Endothelial cell of umbilical vein (primary cell): ENCODE data around the gene KRT1. TPM values are rescaled to one million over a fixed set of nuclear protein-coding genes. Genes with fewer than 3 reads are reported as not detected.

Source experiments
- BruUV-seq: library from RNA; stranded (reverse); fragments of 400-500 nt; replicated peaks from 2 replicates; lab custom pipeline; 2021; lab: Mats Ljungman, UMichigan
- CTCF ChIA-PET: fragments of 300-600, 350-600 bp; sonication (Branson Sonifier 250); formaldehyde crosslinking; loops from one replicate; lab custom pipeline; 2021; ENCODE audit warnings: antibody characterized with exemption, inconsistent platforms; lab: Charles Lee
- POLR2A ChIA-PET: fragments of 300-600, 350-600 bp; sonication (Branson Sonifier 250); formaldehyde crosslinking; loops from one replicate; lab custom pipeline; 2021; ENCODE audit warnings: antibody characterized with exemption, inconsistent platforms; lab: Charles Lee
- DNase-seq: peaks from one replicate; pipeline ENCODE4 v3.0.0-alpha.2; 2011; ENCODE audit warnings: low read depth, low spot score
- FAIRE-seq: peaks from 2 replicates; lab custom pipeline; 2011; peaks lifted over from hg19 to GRCh38; lab: Jason Lieb, UNC
- H2AFZ ChIP-seq: 2 replicates; pipeline ENCODE4 v1.6.0; 2012; ENCODE audit warnings: low read depth, low read length, control low read depth, inconsistent platforms
- H3K27ac ChIP-seq: 2 replicates; pipeline ENCODE4 v1.5.1; 2011; ENCODE audit warnings: low read depth, mild to moderate bottlenecking, control low read depth, low read length, moderate library complexity; ENCODE audit not compliant: insufficient read depth
- H3K27me3 ChIP-seq, 2 experiments: 2 replicates each; pipeline versions ENCODE4 v1.6.0 to v1.6.1; 2011; ENCODE audit warnings: low read length in 2 of 2, mixed read lengths in 1 of 2; ENCODE audit not compliant: control insufficient read depth in 2 of 2, insufficient read depth in 2 of 2
- H3K36me3 ChIP-seq, 2 experiments: 2 replicates in 1 of 2; 3 replicates in 1 of 2; pipeline ENCODE4 v1.5.1; 2011; ENCODE audit warnings: low read length in 2 of 2, mild to moderate bottlenecking in 1 of 2, moderate library complexity in 1 of 2; ENCODE audit not compliant: control insufficient read depth in 2 of 2, insufficient read depth in 2 of 2; ENCODE audit errors: extremely low read depth in 1 of 2
- H3K4me1 ChIP-seq: 3 replicates; pipeline ENCODE4 v1.5.1; 2011; ENCODE audit warnings: mild to moderate bottlenecking, low read length; ENCODE audit not compliant: control insufficient read depth, insufficient read depth; ENCODE audit errors: extremely low read depth
- H3K4me2 ChIP-seq: 2 replicates; pipeline ENCODE4 v1.6.1; 2011; ENCODE audit warnings: low read length, control low read depth, mixed read lengths; ENCODE audit not compliant: insufficient read depth
- H3K4me3 ChIP-seq, 3 experiments: fragments of 200-600 bp in 1 of 3; sonication (generic), shearing (Covaris generic) in 1 of 3; replicated peaks in 1 of 3; 2 replicates each; pipeline ENCODE4 v1.5.1; 2011 to 2016; ENCODE audit warnings: control low read depth in 3 of 3, low read length in 3 of 3, mild to moderate bottlenecking in 2 of 3, inconsistent platforms in 1 of 3, low read depth in 1 of 3, moderate library complexity in 1 of 3; ENCODE audit not compliant: insufficient read depth in 1 of 3
- H3K79me2 ChIP-seq: 2 replicates; pipeline ENCODE4 v1.6.0; 2012; ENCODE audit warnings: low read length, inconsistent platforms; ENCODE audit not compliant: control insufficient read depth, insufficient read depth
- H3K9ac ChIP-seq: replicated peaks from 2 replicates; pipeline ENCODE3; 2011; ENCODE audit warnings: low read length, control low read depth; ENCODE audit not compliant: insufficient read depth; ENCODE audit errors: extremely low read depth
- H3K9me1 ChIP-seq: replicated peaks from 3 replicates; pipeline ENCODE4 v1.6.0; 2011; ENCODE audit warnings: mild to moderate bottlenecking, low read length; ENCODE audit not compliant: control insufficient read depth, insufficient read depth; ENCODE audit errors: extremely low read depth
- H3K9me3 ChIP-seq: replicated peaks from 2 replicates; pipeline ENCODE4 v1.5.1; 2012; ENCODE audit warnings: low read length, inconsistent platforms; ENCODE audit not compliant: control insufficient read depth, insufficient read depth
- H4K20me1 ChIP-seq: replicated peaks from 2 replicates; pipeline ENCODE3; 2011; ENCODE audit warnings: mild to moderate bottlenecking, low read length; ENCODE audit not compliant: control insufficient read depth, insufficient read depth; ENCODE audit errors: extremely low read depth
- EZH2 ChIP-seq: IDR thresholded peaks from 2 replicates; pipeline ENCODE4 v1.6.1; 2012; ENCODE audit warnings: borderline replicate concordance, low read depth, mild to moderate bottlenecking, moderate library complexity, low read length, inconsistent platforms; ENCODE audit not compliant: severe bottlenecking
- FOS ChIP-seq: IDR thresholded peaks from 2 replicates; pipeline ENCODE4 v1.6.1; 2011; ENCODE audit warnings: mild to moderate bottlenecking, low read length, moderate library complexity, borderline replicate concordance; ENCODE audit not compliant: insufficient read depth
- GATA2 ChIP-seq: IDR thresholded peaks from 2 replicates; pipeline ENCODE4 v1.7.0; 2011; ENCODE audit warnings: low read depth, mild to moderate bottlenecking, moderate library complexity, mixed read lengths, low read length; ENCODE audit not compliant: insufficient read length, insufficient read depth
- JUN ChIP-seq: IDR thresholded peaks from 2 replicates; pipeline ENCODE4 v1.6.1; 2011; ENCODE audit warnings: borderline replicate concordance, low read depth; ENCODE audit not compliant: insufficient read length, insufficient read depth
- MYC ChIP-seq: IDR thresholded peaks from one replicate; pipeline ENCODE4 v1.6.1; 2011; ENCODE audit warnings: mild to moderate bottlenecking, low read depth, low read length
- POLR2A ChIP-seq: IDR thresholded peaks from 2 replicates; pipeline ENCODE4 v1.6.1; 2012; ENCODE audit warnings: low read depth, mild to moderate bottlenecking, control low read depth, low read length
- POLR2AphosphoS5 ChIP-seq: IDR thresholded peaks from 2 replicates; pipeline ENCODE4 v1.6.1; 2012; ENCODE audit warnings: low read depth, mild to moderate bottlenecking, control low read depth, low read length, moderate library complexity; ENCODE audit not compliant: insufficient read depth
- dilution Hi-C: fragments of 300-500 bp; cut with MboI; formaldehyde crosslinking; loops from one replicate; pipeline ENCODE4 v1.15.0; 2019; ENCODE audit warnings: low sequenced_read_pairs; ENCODE audit not compliant: extremely low pct_ligation_motif_present
- intact Hi-C: fragments of 100-400 bp; cut with micrococcal nuclease; formaldehyde crosslinking; loops from one replicate; pipeline ENCODE4 v1.10.0; 2022
- polyA plus RNA-seq, 4 experiments: library from polyadenylated mRNA; depleted of rRNA in 3 of 4; stranded (reverse) in 3 of 4; unstranded in 1 of 4; fragments of >200 nt; gene quantifications; 2 replicates each; pipeline versions ENCODE4 v1.2.1 to v1.2.3, GENCODE V29; 2011 to 2012; ENCODE audit warnings: missing spikeins in 1 of 4
- total RNA-seq: library from RNA; stranded (reverse); gene quantifications from 2 replicates; pipeline ENCODE4 v1.2.3, GENCODE V29; 2021
- TF ChIP-seq, protein P1 (sequence below), 2 donors: IDR thresholded peaks; 1 replicate in 1 of 2; 2 replicates in 1 of 2; pipeline ENCODE4 v1.5.1; 2011; ENCODE audit warnings: low read length in 2 of 2, mild to moderate bottlenecking in 2 of 2, moderate library complexity in 2 of 2, control low read depth in 1 of 2, inconsistent platforms in 1 of 2, low read depth in 1 of 2; ENCODE audit not compliant: insufficient read depth in 1 of 2; ENCODE audit errors: extremely low read depth in 1 of 2
- TF ChIP-seq, protein P2 (sequence below): IDR thresholded peaks from 2 replicates; pipeline ENCODE4 v1.6.1; 2011; ENCODE audit not compliant: insufficient read depth, insufficient read length

The KRT1 gene
- total and polyA plus RNA-seq, 2 donors (not counting 3 experiments of a cell fraction or from before 2014, with no cell fraction given), result not detected

DNA sequence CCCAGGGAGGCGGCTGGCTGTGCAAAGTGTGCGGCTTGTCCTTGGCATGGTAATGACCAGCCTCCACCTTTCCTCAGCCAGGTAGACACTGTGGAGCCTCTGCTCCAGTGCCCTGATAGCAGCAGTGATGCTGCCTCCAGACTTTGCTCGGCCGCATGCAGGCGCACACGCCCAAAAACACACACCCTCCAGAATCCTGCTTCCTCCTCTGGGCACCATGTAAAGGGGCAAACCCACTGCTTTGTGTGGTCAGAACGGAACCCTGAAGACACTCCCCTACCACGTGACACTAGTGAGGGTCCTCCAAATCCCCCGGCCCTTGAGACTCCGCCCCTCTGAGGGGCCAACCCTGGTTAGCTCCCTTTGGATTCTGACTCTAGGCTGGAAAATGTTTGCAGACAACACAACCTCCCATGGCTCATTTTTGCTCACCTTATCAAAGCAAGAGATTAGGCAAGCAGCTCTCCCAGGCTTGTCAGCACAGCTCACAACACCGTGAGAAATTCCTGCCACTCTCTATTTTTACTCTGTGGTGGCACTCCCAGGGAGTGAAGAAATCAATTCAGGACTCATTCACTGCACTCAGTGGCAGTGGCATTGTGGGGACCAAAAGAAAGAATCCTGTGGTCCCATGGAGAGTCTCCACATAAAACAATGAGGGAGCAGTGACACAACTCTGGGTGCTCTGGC is 18.6 kb upstream of the KRT1 start:
- CTCF ChIA-PET, result no interaction called here
- Histone ChIP-seq H3K36me3 (no peaks in the 10 kb centered on the region), H2AFZ (no peak overlapping the region), H3K9ac (no peak overlapping the region), H3K9me1 (no peaks in the 10 kb centered on the region), H3K9me3 (no peaks in the 10 kb centered on the region), H3K4me3 (no peak overlapping the region), H3K4me2 (no peak overlapping the region), H3K4me1 (no peaks in the 10 kb centered on the region), H3K79me2 (no peaks in the 10 kb centered on the region), H3K27ac (no peak overlapping the region), H3K27me3 (no peaks in the 10 kb centered on the region), H4K20me1 (no peaks in the 10 kb centered on the region)
- no TSS peak for BruUV-seq
- intact Hi-C loops, result loop anchor here (10.0 kb wide), 1 partner anchor 166 kb away; no protein-coding TSS in a partner anchor
- DNase-seq (no peak), FAIRE-seq (no peak)
- POLR2A ChIA-PET, result no interaction called here
- dilution Hi-C loops, result no loop called here
- TF ChIP-seq JUN (no peak), GATA2 (no peak), MYC (no peak), POLR2A (no peak), POLR2AphosphoS5 (no peak), FOS (no peak), EZH2 (no peak)
- TF ChIP-seq, protein P1, sequence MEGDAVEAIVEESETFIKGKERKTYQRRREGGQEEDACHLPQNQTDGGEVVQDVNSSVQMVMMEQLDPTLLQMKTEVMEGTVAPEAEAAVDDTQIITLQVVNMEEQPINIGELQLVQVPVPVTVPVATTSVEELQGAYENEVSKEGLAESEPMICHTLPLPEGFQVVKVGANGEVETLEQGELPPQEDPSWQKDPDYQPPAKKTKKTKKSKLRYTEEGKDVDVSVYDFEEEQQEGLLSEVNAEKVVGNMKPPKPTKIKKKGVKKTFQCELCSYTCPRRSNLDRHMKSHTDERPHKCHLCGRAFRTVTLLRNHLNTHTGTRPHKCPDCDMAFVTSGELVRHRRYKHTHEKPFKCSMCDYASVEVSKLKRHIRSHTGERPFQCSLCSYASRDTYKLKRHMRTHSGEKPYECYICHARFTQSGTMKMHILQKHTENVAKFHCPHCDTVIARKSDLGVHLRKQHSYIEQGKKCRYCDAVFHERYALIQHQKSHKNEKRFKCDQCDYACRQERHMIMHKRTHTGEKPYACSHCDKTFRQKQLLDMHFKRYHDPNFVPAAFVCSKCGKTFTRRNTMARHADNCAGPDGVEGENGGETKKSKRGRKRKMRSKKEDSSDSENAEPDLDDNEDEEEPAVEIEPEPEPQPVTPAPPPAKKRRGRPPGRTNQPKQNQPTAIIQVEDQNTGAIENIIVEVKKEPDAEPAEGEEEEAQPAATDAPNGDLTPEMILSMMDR (IDR thresholded peaks at IDR 0.05; ENCODE audit: extremely low read depth in 1 of 2, insufficient read depth in 1 of 2, low read depth in 1 of 2, low read length in 2 of 2), result no peak
- TF ChIP-seq, protein P2, sequence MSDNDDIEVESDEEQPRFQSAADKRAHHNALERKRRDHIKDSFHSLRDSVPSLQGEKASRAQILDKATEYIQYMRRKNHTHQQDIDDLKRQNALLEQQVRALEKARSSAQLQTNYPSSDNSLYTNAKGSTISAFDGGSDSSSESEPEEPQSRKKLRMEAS, result no peak
